ENCODE measurements around the gene PHF13. TPM values are rescaled to one million over a fixed set of nuclear protein-coding genes. Genes with fewer than 3 reads are reported as not detected.

The PHF13 gene
- total and polyA plus RNA-seq, 2 of the 4 experiments (the other 2 are of a cell fraction), result 7.3 to 9.8 TPM

GRCh38 chr1:6651909-6652308 is 38.4 kb downstream of the PHF13 start:
- no peak for DNase-seq
- Histone ChIP-seq H3K56ac (ENCODE audit: extremely low read depth, insufficient read depth, low read length) (no peak overlapping the region), H3K79me1 (ENCODE audit: low read depth in 1 of 2, low read length in 2 of 2) (peaks cover 3 to 9% of the 10 kb centered on the region in 2 experiments; a peak in 2 of 4 replicates), H4K91ac (ENCODE audit: insufficient read depth, low read depth, low read length) (no peak overlapping the region), H4K5ac (ENCODE audit: low read depth, low read length) (no peak overlapping the region), H3K27me3 (ENCODE audit: control insufficient read depth, insufficient read depth, low read length) (no peaks in the 10 kb centered on the region), H3K9ac (ENCODE audit: low read depth, low read length) (no peak overlapping the region), H3K36me3 (ENCODE audit: control insufficient read depth, insufficient read depth, low read length) (peaks cover 26% of the 10 kb centered on the region), H3K9me3 (ENCODE audit: control insufficient read depth, insufficient read depth, low read length) (no peaks in the 10 kb centered on the region), H3K4me3 (ENCODE audit: insufficient read depth, low read depth, low read length) (no peak overlapping the region), H3K4me2 (ENCODE audit: low read depth, low read length) (no peak overlapping the region), H3K4me1 (ENCODE audit: control insufficient read depth, insufficient read depth, low read length) (no peaks in the 10 kb centered on the region), H2BK5ac (ENCODE audit: low read depth, low read length, poor library complexity, severe bottlenecking) (no peak overlapping the region), H2BK120ac (ENCODE audit: low read depth, low read length) (no peak overlapping the region), H3K27ac (ENCODE audit: insufficient read depth, low read length) (no peak overlapping the region), H2BK15ac (ENCODE audit: low read depth, low read length) (no peak overlapping the region), H3K14ac (replicated peaks; ENCODE audit: low read depth, low read length) (no peak overlapping the region), H2BK20ac (ENCODE audit: low read depth, low read length) (no peak overlapping the region), H2AK9ac (replicated peaks; ENCODE audit: low read depth, low read length, poor library complexity) (no peak overlapping the region), H2AFZ (replicated peaks; ENCODE audit: low read length, poor library complexity) (no peak overlapping the region), H3K18ac (ENCODE audit: low read depth, low read length) (no peak overlapping the region), H3K9me1 (ENCODE audit: insufficient read depth, low read length) (peaks cover under 1% of the 10 kb centered on the region; the same call in 1 of the 2 replicates), H4K8ac (ENCODE audit: low read depth in 2 of 2, low read length in 2 of 2) (no peak overlapping the region), H4K20me1 (ENCODE audit: insufficient read depth, low read length) (0 out of 2 replicates have a peak, but pooled peaks cover 2% of the 10 kb centered on the region), H2AK5ac (ENCODE audit: low read depth, low read length) (no peak overlapping the region), H3K4ac (ENCODE audit: low read depth, low read length) (no peak overlapping the region), H3K23ac (ENCODE audit: low read depth, low read length) (no peak overlapping the region)
- no TSS peak for BruUV-seq (replicated peaks)
- WGBS, 2 experiments (ENCODE audit: extremely low coverage in 2 of 2, insufficient read length in 1 of 2), result 61% methylated on average over 12 of the region's 17 CpGs; no CpG with 5 or more reads in 1 of the 2 experiments
- POLR2A ChIA-PET (ENCODE audit: unreplicated experiment), result no interaction called here
- TF ChIP-seq USF2 (IDR thresholded peaks at IDR 0.05; ENCODE audit: low read depth, low read length) (no peak), RCOR1 (IDR thresholded peaks at IDR 0.05; ENCODE audit: insufficient replicate concordance, low read length) (no peak), SMC3 (IDR thresholded peaks at IDR 0.05; ENCODE audit: low read depth, low read length) (no peak), RAD21 (IDR thresholded peaks at IDR 0.05; ENCODE audit: low read length) (no peak), POLR2A (IDR thresholded peaks at IDR 0.05; ENCODE audit: low read depth, low read length) (no peak), CEBPB (IDR thresholded peaks at IDR 0.05; ENCODE audit: low read depth, low read length) (no peak), FOS (IDR thresholded peaks at IDR 0.05; ENCODE audit: low read depth, low read length) (no peak), MAZ (IDR thresholded peaks at IDR 0.05; ENCODE audit: borderline replicate concordance, low read depth, low read length) (no peak), BHLHE40 (IDR thresholded peaks at IDR 0.05; ENCODE audit: low read depth, low read length) (no peak), ELK1 (IDR thresholded peaks at IDR 0.05; ENCODE audit: borderline replicate concordance, low read depth, low read length) (no peak), CTCF (conservative IDR thresholded peaks at IDR 0.05; ENCODE audit: low read depth, low read length) (no peak), MAFK (IDR thresholded peaks at IDR 0.05; ENCODE audit: low read depth, low read length) (no peak), RFX5 (IDR thresholded peaks at IDR 0.05; ENCODE audit: low read depth, low read length) (no peak), CHD1 (IDR thresholded peaks at IDR 0.05; ENCODE audit: low read depth, low read length) (no peak), NFE2L2 (IDR thresholded peaks at IDR 0.05; ENCODE audit: low read depth, low read length) (no peak), MXI1 (IDR thresholded peaks at IDR 0.05; ENCODE audit: borderline replicate concordance, low read depth, low read length) (no peak)
- intact Hi-C loops (cut with micrococcal nuclease) (no loop called here), dilution Hi-C loops (cut with HindIII; ENCODE audit: low sequenced_read_pairs, unreplicated experiment) (no loop called here), in situ Hi-C loops (cut with MboI; ENCODE audit: low sequenced_read_pairs) (no loop called here)
- CTCF ChIA-PET, result no interaction called here
- ATAC-seq (ENCODE audit: low read depth), result no peak
